Stimulated activated CD4-positive, alpha-beta T cell treated with anti-CD3 and anti-CD28 coated beads, Interleukin-15, amount 100 ng/mL, for 48 hours (primary cell): ENCODE data around the gene SYT8.
"Not testable (repeated sequence)": the region's sequence is repeated elsewhere in the genome, so short reads cannot be mapped to it uniquely, and the experiment has no call there.

Experiments
- DNase-seq, 2 donors: peaks; one replicate each; pipeline ENCODE4 v3.0.0-alpha.2; 2020; ENCODE audit warnings: low read depth in 2 of 2

The SYT8 gene, protein sequence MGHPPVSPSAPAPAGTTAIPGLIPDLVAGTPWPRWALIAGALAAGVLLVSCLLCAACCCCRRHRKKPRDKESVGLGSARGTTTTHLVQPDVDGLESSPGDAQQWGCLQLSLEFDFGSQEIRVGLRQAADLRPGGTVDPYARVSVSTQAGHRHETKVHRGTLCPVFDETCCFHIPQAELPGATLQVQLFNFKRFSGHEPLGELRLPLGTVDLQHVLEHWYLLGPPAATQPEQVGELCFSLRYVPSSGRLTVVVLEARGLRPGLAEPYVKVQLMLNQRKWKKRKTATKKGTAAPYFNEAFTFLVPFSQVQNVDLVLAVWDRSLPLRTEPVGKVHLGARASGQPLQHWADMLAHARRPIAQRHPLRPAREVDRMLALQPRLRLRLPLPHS

DNA sequence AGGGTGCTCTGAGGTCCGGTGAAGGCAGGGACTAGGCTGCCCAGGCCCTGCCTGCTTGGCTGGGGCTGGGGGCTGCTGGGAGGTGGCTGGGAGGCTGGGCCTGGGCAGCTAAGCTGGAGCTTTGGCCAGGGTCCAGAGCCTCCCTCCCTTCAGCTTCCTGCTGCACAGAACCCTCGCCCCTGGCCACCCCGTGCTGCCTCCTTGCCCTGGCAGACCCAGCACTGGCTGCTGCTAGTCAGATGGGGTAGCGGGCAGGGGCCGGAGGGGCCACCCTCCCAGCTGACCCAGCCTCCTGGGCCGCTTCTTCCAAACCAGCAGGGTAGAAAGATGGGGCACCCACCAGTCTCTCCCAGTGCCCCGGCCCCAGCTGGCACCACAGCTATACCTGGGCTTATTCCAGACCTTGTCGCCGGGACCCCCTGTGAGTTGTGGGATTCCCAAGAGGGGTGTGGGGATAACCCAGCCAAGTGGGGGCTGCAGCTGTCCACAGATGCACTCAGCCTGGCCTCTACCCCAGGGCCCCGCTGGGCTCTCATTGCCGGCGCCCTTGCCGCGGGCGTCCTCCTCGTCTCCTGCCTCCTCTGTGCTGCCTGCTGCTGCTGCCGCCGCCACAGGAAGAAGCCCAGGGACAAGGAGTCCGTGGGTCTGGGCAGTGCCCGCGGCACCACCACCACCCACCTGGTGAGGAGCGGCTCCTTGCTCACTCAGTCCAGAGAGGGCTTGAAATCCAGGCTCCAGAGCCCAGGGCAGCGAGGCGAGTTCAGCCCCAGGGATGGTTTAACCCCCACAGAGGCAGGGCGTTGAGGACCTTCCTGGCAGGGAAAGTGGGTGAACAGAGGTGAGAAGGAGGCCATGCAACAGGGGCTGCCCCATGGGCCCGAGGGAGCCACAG lies at the start of gene SYT8:
SYT8 (plus strand) TSS at position 212 of the 892 bp plus-strand sequence; CDS start at position 328, 116 bp downstream.
- no peak for DNase-seq

DNA sequence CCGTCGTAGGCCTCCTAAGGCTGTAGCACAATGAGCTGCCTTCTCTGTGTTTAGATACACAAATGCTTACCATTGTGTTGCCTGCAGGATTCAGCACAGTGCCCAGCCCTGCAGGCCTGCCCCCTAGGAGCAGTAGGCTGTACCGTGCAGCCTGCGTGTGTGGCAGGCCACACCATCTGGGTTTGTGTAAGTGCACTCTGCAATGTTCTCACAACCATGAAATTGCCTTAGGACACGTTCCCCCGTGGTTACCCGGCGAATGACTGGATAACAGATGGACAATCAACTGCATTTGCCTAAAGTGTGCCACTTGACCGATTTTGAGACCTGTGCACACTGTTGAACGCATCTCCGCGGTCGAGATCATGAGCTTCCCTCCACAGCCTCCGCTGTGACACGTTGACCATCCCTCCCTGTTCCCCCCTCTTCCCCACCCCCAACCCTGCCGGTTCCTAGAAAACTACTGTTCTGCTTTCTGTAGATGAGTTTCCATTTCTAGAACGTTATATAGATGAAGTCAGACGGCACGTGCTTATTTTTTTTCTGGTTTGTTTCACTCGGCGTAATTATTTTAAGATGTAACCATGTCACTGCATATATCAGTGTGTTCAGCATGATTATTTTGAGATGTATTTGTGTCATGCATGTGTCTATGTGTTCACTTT lies 48.9 kb upstream of the SYT8 start:
- no peak for DNase-seq

DNA sequence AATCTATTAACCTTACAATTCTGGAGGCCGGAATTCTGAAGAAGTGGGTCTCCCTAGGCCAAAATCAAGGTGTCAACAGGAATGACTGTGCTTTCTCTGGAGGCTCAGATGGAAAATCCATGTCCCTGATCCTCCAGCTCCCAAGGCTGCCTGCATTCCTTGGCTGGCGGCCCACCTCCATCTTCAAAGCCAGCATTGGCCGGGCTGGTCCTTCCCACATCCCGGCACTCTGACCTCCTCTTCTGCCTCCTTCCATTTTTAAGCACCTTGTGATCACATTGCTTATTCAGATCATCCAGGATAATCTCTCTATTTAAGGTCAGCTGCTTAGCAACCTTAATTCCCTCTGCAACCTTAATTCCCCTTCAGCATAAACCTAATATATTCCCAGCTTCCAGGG lies 48.3 kb upstream of the SYT8 start:
- DNase-seq: no peak

DNA sequence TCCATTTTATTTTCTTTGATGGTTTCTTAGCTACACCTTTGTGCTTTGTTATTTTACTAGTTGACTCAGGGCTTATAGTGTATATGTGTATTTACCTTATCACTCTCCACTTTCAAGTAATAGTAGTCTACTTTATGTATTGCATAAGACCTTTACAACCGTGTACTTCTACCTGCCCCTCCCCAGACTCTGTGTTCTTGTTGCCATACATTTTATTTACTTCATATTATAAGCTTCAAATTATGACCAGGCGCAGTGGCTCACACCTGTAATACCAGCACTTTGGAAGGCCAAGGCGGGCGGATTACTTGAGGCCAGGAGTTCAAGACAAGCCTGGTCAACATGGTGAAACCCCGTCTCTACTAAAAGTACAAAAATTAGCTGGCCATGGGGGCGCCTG lies 42.9 kb upstream of the SYT8 start:
- DNase-seq: no peak

DNA sequence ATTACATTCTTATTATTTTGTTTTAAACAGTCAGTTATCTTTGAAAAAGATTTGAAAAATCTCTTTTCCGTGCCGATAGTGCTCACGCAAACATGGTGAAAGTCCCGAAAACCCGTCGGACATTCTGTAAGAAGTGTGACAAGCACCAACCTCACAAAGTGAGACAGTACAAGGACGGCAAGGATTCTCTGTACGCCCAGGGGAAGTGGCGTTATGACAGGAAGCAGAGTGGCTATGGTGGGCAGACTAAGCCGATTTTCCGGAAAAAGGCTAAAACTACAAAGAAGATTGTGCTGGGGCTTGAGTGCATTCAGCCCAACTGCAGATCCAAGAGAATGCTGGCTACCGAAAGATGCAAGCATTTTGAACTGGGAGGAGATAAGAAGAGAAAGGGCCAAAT lies 42.3 kb upstream of the SYT8 start:
- no peak for DNase-seq

DNA sequence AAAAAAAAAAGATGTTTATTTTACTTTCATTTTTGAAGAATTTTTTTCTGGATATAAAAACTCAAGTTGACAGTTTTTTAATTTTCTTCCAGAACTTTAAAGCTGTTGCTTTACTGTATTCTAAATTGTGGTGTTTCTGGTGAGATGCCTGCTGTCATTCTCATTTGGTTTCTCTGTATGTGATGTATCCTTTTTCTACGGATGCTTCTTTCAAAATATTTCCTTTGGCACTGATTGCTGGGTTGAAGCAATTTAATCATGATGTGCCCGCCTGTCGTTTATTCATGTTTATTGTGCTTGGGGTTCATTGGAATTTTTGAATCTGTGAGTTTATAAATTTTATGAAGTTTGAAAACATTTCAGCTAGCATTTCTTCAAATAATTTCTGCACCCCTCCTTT lies 41.7 kb upstream of the SYT8 start:
- no peak for DNase-seq

DNA sequence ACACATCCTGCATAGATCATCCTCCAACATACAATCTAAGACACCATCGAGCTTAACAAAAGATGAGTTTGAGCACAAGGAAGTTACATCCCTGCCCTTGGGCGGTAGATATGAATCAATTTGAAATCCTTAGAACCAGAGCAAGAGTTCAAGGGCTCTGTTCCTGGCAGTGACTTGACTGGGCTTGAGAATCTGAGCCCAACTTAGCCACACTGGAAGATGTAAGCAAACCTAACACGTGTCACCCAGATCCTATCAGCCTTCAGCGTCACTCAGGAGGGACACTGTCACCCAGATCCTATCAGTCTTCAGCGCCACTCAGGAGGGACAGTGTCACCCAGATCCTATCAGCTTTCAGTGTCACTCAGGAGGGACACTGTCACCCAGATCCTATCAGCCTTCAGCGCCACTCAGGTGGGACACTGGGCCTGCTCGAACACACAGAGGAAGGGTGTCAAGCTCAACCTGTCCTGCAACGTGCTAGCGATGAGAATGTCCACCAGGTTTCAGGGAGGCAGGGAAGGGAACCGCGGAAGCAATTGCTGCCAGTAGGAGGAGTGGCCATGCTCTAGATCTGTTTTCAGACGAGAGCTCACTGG lies 38.3 kb upstream of the SYT8 start:
- no peak for DNase-seq

DNA sequence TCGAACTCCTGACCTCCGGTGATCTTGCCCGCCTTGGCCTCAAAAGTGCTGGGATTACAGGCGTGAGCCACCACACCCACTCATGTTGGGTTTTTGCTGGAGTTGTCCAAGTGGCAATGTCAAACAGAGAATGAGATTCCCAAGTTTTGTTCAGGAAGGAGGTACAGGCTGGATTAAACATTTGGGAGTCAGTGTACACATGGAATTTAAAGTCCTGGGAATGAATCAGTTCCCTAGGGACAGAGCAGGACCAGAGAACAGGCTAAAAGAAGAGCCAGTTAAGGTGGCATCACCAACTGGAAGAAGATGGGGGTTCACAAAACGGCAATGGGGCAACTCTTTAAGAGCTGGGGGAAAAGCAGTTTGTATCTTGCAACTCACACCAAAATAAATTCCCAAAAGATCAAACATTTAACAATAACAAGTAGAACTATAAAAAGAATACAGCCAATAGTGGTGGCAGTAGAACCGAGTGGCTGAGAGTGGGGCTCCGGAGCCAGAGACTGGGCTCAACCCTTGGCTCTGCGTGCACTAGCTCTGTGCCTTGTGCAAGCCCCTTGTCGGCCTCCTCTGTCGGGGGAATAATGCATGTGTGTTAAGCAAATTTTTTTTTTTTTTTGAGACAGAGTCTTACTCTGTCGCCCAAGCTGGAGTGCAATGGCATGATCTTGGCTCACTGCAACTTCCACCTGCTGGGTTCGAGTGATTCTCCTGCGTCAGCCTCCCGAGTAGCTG lies 37.2 kb upstream of the SYT8 start:
- DNase-seq: no peak

DNA sequence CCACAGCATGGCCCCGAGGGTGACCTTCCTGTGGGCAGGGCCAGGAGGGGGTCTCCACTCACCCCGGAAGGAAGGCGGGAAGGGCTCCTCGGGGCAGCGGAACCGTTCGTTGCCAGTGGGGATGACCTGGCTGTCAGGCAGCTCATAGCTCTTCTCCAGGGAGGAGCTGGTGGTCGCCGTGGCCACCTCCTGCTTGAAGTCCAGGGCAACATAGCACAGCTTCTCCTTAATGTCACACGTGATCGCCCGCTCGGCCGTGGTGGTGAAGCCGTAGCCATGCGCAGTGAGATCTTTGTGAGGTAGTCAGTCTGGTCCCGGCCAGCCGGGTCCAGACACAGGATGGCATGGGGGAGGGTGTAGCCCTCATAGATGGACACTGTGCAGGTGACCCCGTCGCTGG lies 31.5 kb upstream of the SYT8 start:
- DNase-seq: no peak

DNA sequence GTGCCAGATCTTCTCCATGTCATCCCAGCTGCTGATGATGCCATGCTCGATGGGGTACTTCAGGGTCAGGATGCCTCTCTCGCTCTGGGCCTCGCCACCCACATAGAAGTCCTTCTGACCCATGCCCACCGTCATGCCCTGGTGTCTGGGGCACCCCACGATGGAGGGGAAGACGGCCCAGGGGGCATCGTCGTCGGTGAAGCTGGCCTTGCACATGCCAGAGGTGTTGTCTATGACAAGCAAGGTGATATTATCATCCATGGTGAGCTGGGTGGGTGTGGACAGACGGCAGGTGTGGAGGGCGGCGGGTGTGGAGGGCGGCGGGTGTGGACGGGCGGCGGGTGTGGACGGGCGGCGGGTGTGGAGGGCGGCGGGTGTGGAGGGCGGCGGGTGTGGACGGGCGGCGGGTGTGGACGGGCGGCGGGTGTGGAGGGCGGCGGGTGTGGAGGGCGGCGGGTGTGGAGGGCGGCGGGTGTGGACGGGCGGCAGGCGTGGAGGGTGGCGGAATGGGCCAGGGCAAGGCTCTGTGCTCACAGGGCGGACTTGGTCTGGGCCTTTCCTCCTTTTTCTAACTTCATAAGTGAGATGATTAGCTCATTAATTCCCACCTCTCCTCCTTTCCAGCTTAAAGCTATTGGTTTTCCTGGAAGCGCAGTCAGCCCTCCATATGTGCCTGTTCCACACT lies 30.8 kb upstream of the SYT8 start:
- DNase-seq: not testable (repeated sequence)

DNA sequence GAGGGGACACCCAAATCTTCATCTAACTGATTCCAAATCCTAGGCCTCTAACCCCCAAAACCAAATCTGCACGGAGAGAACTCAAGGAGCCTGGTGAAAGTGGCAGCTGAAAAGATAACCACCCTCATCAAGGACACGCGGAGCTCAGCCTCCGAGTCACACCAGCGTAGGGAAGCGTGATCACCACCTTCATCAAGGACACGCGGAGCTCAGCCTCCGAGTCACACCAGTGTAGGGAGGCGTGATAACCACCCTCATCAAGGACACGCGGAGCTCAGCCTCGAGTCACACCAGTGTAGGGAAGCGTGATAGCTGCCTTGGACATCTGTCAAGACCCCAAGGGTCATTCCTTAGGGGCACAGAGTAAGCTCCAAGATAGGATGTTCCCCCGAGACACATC lies 29.3 kb upstream of the SYT8 start:
- DNase-seq: no peak

DNA sequence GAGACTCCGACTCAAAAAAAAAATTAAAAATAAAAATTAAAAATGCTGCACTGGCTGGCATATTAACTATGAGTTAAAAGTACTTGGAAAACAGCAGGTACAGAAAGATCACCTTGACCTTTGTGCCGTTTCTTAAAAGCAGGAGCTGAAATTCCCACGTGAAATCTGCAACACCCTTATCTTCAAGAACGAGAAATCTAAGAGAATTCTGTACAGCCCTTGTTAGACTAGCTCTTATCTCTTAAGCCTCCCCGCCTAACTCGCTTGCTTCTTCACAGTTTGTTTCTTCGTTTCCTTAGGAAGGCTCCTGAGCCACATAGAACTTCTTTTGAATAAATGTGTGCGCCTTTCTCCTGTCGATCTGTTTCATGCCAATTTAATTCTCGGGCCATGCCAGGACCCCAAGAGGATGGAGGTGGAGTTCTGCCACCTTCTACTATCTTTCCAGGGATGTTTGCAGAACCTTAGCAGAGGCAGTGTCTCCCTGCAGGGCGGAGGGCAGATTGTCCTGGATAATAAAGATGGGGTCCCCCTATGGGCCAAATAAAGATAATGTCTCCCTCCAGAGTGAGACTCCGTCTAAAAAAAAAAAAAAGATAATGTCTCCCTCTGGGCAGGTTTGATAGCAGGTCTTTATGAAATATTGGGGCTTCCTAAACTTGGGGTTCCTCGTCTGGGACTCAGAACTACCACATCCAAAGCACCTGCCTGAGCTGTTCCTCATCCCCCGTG lies 27.4 kb upstream of the SYT8 start:
- no peak for DNase-seq

DNA sequence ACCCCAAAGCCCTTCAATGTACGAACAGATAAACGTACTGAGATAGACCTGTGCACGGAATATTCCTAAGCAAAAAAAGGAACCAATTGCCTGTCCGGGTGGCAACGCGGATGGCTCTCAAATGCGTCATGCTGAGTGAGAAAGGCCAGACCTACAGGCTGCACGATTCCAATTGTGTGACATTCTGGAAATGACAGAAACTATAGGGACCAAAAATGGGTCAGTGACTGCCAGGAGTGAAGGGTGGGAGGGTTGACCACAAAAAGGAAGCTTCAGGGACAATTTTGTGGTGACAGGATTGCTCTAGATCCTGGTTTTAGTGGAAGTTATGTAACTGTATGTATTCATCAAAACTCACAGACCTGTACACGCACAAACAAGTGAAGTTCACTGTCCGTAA lies 24.0 kb upstream of the SYT8 start:
- no peak for DNase-seq

DNA sequence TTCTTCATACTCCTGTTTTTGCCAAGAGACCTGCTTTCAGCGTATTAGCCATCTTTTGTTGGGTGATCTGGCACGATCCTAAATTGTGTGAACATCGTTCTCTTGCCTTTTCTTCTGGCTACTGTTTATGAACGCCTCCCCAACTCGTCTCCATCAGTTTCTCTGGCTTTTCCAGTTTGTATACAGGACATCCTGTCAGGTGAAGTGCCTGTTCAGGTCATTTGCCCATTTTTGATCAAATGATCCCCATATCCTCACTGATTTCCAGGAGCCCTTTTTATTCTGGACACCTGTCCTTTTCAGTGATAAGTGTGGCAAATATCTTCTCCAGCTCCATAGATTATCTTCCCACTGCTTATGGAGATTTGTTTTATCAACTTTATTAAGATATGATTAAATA lies 22.5 kb upstream of the SYT8 start:
- no peak for DNase-seq

DNA sequence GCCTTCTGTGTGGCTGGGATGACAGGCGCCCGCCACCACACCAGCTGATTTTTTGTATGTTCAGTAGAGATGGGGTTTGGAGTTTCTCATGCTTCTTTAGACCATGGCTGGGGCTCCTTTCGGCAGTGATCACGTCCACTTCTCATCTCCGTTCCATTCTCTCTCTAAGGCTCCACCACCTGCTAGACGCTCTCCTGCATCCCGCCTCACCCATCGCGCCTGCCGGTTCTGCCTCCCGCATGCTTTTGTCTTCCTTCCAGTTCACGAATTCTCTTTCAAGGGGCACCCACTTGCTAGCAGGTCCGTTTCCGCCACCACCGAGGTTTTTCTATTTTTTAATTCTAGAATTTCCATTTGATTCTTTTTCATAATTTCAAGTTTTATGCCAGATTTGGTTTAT lies 22.0 kb upstream of the SYT8 start:
- no peak for DNase-seq

DNA sequence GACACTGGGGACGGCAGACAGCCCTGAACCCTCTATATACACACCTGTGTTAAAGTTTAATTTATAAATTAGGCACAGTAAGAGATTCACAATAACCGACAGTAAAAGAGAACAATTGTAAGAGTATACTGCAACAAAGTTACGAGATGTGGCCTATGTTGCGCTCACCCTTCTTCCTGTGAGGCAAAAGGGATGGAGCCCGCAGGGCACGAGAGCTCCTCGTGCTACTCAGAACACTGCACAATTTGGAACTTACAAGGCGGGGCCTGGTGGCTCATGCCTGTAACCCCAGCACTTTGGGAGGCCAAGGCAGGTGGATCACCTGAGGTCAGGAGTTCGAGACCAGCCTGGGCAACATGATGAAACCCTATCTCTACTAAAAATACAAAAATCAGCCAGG lies 21.4 kb upstream of the SYT8 start:
- not testable (repeated sequence) for DNase-seq

DNA sequence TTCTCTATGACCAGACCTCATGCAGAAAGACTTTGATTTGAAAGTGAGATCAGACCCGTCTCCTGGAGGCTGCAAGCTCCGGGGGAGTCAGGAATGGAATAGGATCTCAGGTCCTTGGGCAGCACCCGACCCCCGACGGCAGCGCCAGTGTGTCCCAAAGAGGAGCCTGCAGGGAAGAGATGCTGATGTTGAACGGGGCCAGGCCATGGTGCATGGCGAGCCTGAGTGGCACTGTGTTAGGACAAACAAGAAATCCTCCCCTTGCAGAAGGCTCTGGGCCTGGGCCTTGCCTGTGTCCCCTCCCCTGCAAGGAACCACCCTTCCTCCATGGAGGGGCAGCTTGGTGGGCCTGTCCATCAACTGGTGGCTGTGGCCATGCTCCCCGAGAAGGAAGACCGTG lies 20.1 kb upstream of the SYT8 start:
- DNase-seq: no peak

DNA sequence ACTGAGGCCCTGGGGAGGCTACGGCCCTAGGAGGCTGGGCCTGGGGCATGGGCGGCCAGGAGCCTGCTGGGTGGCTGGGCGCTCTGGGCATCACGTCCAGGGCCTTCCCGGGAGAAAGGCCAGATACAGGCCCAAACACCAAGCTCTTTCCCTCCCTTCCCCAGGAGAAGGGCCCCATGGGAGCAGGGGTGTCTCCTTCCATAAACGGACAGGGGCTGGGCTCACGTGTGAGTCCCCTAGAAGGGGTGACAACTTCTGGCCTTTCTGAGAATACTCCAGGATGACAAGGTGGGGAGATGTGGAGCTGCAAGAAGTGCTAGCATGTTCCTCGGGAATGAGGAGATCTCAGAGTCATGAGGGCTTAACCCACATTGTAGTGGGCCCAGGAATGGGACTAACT lies 19.5 kb upstream of the SYT8 start:
- no peak for DNase-seq

DNA sequence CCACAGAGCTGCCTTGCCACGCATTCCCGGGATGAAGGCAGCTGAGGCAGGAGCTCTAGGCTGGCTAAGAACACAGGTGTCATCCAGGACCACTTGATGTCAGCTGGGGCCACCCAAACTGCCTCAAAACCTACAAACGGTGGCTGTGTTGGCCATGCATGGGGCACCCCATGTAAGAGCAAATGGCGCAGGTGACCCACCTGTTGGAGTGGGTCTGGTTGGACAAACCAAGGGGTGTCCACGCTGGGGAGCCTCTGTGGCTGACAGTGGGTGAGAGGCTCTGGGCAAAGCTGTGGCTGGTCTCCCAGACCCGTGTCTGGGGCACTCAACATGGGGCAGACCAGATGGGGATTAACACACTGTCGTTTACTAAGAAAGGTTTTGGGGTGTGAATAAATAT lies 19.0 kb upstream of the SYT8 start:
- no peak for DNase-seq

DNA sequence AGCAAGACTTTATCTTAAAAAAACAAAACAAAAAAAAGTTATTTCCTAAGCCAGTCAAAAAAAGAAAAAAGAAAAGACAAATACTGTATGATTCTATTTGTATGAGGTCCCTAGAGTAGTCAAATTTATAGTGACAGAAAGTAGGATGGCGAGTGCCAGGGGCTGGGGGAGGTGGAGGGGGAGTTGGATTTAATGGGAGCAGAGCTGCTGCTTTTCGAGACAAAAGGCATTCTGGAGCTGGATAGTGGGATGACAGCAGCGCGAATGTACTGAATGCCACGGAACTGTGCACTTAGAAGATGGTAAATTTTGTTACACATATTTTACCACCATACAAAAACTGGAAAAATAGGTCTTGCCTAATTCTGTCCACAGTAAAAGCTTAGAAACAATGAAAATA lies 17.8 kb upstream of the SYT8 start:
- DNase-seq: no peak
